K562 (cell line): Measurements from ENCODE around the gene ZNF620. TPM values are rescaled to one million over a fixed set of nuclear protein-coding genes. Genes with fewer than 3 reads are reported as not detected.

Experiments used
- CEBPB ChIP-seq: fragments of 450-650 bp; IDR thresholded peaks from 2 replicates; pipeline ENCODE4 v1.6.1; 2016; ENCODE audit warnings: missing genetic modification characterization, missing compliant biosample characterization
- CHCHD3 ChIP-seq: fragments of 250-450 bp; sonication (Bioruptor Pico); IDR thresholded peaks from 2 replicates; pipeline ENCODE4 v2.1.2; 2022; ENCODE audit warnings: mild to moderate bottlenecking
- DNMT1 ChIP-seq: fragments of 450-650 bp; IDR thresholded peaks from 2 replicates; pipeline ENCODE4 v1.6.1; 2016; ENCODE audit warnings: antibody characterized with exemption, mild to moderate bottlenecking
- FOXK2 ChIP-seq, 2 experiments: fragments of 450-650 bp; IDR thresholded peaks in 1 of 2; conservative IDR thresholded peaks in 1 of 2; 2 replicates each; pipeline ENCODE4 v1.6.1; 2016; ENCODE audit warnings: low read depth in 2 of 2, mild to moderate bottlenecking in 1 of 2
- FOXP1 ChIP-seq: sonication (generic); formaldehyde crosslinking; IDR thresholded peaks from 2 replicates; pipeline ENCODE4 v1.8.0; 2022; ENCODE audit warnings: mild to moderate bottlenecking, missing genetic modification reagents
- GTF2E2 ChIP-seq: fragments of 200-800 bp; sonication (Bioruptor generic); IDR thresholded peaks from 2 replicates; pipeline ENCODE4 v1.6.1; 2016; ENCODE audit warnings: missing genetic modification characterization, missing compliant biosample characterization
- OTX1 ChIP-seq: fragments of 450-650 bp; formaldehyde crosslinking; IDR thresholded peaks from 2 replicates; pipeline ENCODE4 v1.4.0; 2022; ENCODE audit warnings: mild to moderate bottlenecking
- PHB ChIP-seq: fragments of 250-450 bp; sonication (Bioruptor Pico); IDR thresholded peaks from 2 replicates; pipeline ENCODE4 v1.5.0; 2021
- PYGO2 ChIP-seq: fragments of 450-650 bp; IDR thresholded peaks from 2 replicates; pipeline ENCODE4 v1.6.1; 2016; ENCODE audit warnings: mild to moderate bottlenecking, missing genetic modification characterization, moderate library complexity, missing compliant biosample characterization
- RBM14 ChIP-seq: fragments of 200-400 bp; formaldehyde crosslinking; IDR thresholded peaks from 2 replicates; pipeline ENCODE4 v1.6.1; 2018; ENCODE audit warnings: low read depth, mild to moderate bottlenecking, low read length, moderate library complexity, borderline replicate concordance; ENCODE audit not compliant: insufficient read depth
- TAF7 ChIP-seq: fragments of 450-650 bp; IDR thresholded peaks from 2 replicates; pipeline ENCODE4 v1.6.1; 2016; ENCODE audit warnings: missing genetic modification characterization, missing compliant biosample characterization
- TAF9B ChIP-seq: fragments of 450-650 bp; IDR thresholded peaks from 2 replicates; pipeline ENCODE4 v1.6.1; 2018; ENCODE audit warnings: mild to moderate bottlenecking; ENCODE audit not compliant: partially characterized antibody
- TGIF2 ChIP-seq: sonication (generic); formaldehyde crosslinking; IDR thresholded peaks from 2 replicates; pipeline ENCODE4 v1.8.1; 2022; ENCODE audit warnings: mild to moderate bottlenecking, missing genetic modification reagents, moderate library complexity
- ZBTB17 ChIP-seq: fragments of 450-650 bp; formaldehyde crosslinking; IDR thresholded peaks from 2 replicates; pipeline ENCODE4 v1.4.0; 2020; ENCODE audit warnings: mild to moderate bottlenecking
- ZNF24 ChIP-seq: fragments of 450-650 bp; IDR thresholded peaks from 2 replicates; pipeline ENCODE4 v1.6.1; 2016
- ZNF384 ChIP-seq: IDR thresholded peaks from 2 replicates; pipeline ENCODE4 v1.6.1; 2012; ENCODE audit warnings: low read depth, low read length, improper control_type of control experiment
- ZNF41 ChIP-seq: fragments of 250-450 bp; sonication (Bioruptor Pico); conservative IDR thresholded peaks from 2 replicates; pipeline ENCODE4 v1.4.0; 2020; ENCODE audit warnings: mild to moderate bottlenecking
- ZNF717 ChIP-seq: fragments of 250-450 bp; sonication (Bioruptor Pico); IDR thresholded peaks from 2 replicates; pipeline ENCODE4 v1.5.0; 2021
- ZNF75A ChIP-seq: fragments of 450-650 bp; formaldehyde crosslinking; IDR thresholded peaks from 2 replicates; pipeline ENCODE4 v1.4.0; 2020; ENCODE audit warnings: mild to moderate bottlenecking
- polyA plus RNA-seq, 8 experiments: library from polyadenylated mRNA; depleted of rRNA in 4 of 8; stranded (reverse) in 5 of 8; unstranded in 3 of 8; fragments of >200 nt; fragmentation: Nextera tagmentation in 2 of 8; fragmentation: Illumina TruSeq in 1 of 8; extraction: Ambion mirVana in 2 of 8; extraction: Trizol in 1 of 8; gene quantifications; 2 replicates each; pipeline versions ENCODE4 v1.2.1 to v1.2.3, GENCODE V29; 2011 to 2014; ENCODE audit warnings: inconsistent platforms in 1 of 8, missing spikeins in 1 of 8
- total RNA-seq, 7 experiments: library from RNA; depleted of rRNA in 6 of 7; stranded (reverse); fragments of >200 nt in 6 of 7; fragmentation: Illumina TruSeq in 2 of 7; extraction: Trizol in 2 of 7; gene quantifications; 2 replicates each; pipeline versions ENCODE4 v1.2.1 to v1.2.3, GENCODE V29; 2011 to 2021; ENCODE audit warnings: low replicate concordance in 1 of 7
- TF ChIP-seq, protein P1 (sequence below): sonication (generic); formaldehyde crosslinking; IDR thresholded peaks from 2 replicates; pipeline ENCODE4 v1.8.1; 2023; ENCODE audit warnings: mild to moderate bottlenecking, missing genetic modification reagents
- TF ChIP-seq, protein P2 (sequence below): sonication (generic); formaldehyde crosslinking; IDR thresholded peaks from 2 replicates; pipeline ENCODE4 v1.8.0; 2022; ENCODE audit warnings: mild to moderate bottlenecking, missing genetic modification reagents, borderline replicate concordance
- TF ChIP-seq, protein P3 (sequence below): fragments of 250-450 bp; sonication (Bioruptor Pico); IDR thresholded peaks from 2 replicates; pipeline ENCODE4 v1.5.0; 2021; ENCODE audit warnings: mild to moderate bottlenecking, borderline replicate concordance

Gene ZNF620
- total and polyA plus RNA-seq, 9 of the 15 experiments (the other 6 are each of a cell fraction or from before 2014, with no cell fraction given), result 1.2 to 5.5 (median 3.3) TPM

DNA sequence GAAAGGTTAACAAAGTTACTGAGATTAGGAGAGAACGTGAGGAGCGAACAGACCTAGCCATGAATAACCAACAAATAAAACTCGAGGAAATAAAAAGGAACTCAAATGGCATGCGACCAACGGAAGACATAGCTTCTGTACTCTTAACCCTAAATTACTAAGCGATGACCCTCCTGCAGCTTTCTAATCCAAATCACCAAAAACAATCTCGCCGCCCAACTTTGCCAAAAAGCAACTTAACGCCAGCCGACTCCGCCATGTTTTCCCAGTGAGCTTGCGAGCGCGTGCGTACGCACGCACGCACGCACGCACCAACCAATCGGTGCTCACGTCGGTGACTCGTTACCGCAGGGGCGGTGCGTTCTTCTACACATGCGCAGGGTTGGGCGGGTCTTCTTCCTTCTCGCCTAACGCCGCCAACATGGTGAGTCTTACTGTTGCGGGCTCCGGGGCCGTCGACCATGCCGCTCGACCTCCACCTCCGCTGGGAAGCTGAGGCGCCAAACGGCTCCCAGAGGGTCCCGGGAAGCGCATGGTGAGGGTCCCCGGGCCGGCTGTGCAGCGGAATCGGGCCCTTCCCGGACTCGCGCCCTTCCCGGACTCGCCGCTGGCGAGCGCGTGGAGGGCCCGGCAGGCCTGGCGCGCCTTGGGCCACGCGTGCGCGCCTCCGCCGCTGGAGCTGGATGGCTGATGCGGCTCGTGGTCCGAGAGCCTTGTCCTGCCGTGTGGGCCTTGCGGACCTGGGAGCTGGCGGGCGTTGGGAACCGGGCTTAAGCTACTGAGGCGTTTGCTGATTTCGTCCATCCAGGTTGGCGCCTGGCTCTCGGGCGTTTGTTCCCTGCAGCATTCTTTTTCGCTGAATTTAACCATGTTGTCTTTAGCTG, 48.7 kb upstream of the ZNF620 start, which contains the start of gene RPL14 (continued):
- TF ChIP-seq CHCHD3 (no peak), PYGO2 (no peak), FOXK2 (conservative IDR thresholded peaks at IDR 0.05 in 1 of 2, IDR thresholded peaks at IDR 0.05 in 1 of 2; ENCODE audit: low read depth in 2 of 2) (peak; percentile 91 to 96), RBM14 (0 out of 2 replicates have a peak, but pooled peaks have one; percentile 50), ZNF41 (CRISPR knock-in tag) (no peak), DNMT1 (no peak), TAF9B (peak; percentile 97), ZBTB17 (peak; percentile 72; the same call in 1 of the 2 replicates), TAF7 (tag) (peak; percentile 93), ZNF24 (peak; percentile 59; the same call in 1 of the 2 replicates), ZNF75A (CRISPR knock-in tag) (no peak), PHB (CRISPR knock-in tag) (peak; percentile 25; the same call in 1 of the 2 replicates), ZNF717 (CRISPR knock-in tag) (0 out of 2 replicates have a peak, but pooled peaks have one; percentile 24), TGIF2 (CRISPR knock-in tag) (peak; percentile 61; the same call in 1 of the 2 replicates), ZNF384 (no peak), OTX1 (CRISPR knock-in tag) (no peak), CEBPB (no peak), GTF2E2 (tag) (peak; percentile 99), FOXP1 (CRISPR knock-in tag) (peak; percentile 93; the same call in 1 of the 2 replicates)
- TF ChIP-seq, protein P1, sequence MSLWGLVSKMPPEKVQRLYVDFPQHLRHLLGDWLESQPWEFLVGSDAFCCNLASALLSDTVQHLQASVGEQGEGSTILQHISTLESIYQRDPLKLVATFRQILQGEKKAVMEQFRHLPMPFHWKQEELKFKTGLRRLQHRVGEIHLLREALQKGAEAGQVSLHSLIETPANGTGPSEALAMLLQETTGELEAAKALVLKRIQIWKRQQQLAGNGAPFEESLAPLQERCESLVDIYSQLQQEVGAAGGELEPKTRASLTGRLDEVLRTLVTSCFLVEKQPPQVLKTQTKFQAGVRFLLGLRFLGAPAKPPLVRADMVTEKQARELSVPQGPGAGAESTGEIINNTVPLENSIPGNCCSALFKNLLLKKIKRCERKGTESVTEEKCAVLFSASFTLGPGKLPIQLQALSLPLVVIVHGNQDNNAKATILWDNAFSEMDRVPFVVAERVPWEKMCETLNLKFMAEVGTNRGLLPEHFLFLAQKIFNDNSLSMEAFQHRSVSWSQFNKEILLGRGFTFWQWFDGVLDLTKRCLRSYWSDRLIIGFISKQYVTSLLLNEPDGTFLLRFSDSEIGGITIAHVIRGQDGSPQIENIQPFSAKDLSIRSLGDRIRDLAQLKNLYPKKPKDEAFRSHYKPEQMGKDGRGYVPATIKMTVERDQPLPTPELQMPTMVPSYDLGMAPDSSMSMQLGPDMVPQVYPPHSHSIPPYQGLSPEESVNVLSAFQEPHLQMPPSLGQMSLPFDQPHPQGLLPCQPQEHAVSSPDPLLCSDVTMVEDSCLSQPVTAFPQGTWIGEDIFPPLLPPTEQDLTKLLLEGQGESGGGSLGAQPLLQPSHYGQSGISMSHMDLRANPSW (CRISPR knock-in tag), result no peak
- TF ChIP-seq, protein P2, sequence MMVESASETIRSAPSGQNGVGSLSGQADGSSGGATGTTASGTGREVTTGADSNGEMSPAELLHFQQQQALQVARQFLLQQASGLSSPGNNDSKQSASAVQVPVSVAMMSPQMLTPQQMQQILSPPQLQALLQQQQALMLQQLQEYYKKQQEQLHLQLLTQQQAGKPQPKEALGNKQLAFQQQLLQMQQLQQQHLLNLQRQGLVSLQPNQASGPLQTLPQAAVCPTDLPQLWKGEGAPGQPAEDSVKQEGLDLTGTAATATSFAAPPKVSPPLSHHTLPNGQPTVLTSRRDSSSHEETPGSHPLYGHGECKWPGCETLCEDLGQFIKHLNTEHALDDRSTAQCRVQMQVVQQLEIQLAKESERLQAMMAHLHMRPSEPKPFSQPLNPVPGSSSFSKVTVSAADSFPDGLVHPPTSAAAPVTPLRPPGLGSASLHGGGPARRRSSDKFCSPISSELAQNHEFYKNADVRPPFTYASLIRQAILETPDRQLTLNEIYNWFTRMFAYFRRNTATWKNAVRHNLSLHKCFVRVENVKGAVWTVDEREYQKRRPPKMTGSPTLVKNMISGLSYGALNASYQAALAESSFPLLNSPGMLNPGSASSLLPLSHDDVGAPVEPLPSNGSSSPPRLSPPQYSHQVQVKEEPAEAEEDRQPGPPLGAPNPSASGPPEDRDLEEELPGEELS (CRISPR knock-in tag), result peak; percentile 88; the same call in 1 of the 2 replicates
- TF ChIP-seq, protein P3, sequence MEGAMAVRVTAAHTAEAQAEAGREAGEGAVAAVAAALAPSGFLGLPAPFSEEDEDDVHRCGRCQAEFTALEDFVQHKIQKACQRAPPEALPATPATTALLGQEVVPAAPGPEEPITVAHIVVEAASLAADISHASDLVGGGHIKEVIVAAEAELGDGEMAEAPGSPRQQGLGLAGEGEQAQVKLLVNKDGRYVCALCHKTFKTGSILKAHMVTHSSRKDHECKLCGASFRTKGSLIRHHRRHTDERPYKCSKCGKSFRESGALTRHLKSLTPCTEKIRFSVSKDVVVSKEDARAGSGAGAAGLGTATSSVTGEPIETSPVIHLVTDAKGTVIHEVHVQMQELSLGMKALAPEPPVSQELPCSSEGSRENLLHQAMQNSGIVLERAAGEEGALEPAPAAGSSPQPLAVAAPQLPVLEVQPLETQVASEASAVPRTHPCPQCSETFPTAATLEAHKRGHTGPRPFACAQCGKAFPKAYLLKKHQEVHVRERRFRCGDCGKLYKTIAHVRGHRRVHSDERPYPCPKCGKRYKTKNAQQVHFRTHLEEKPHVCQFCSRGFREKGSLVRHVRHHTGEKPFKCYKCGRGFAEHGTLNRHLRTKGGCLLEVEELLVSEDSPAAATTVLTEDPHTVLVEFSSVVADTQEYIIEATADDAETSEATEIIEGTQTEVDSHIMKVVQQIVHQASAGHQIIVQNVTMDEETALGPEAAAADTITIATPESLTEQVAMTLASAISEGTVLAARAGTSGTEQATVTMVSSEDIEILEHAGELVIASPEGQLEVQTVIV (CRISPR knock-in tag), result no peak
